Choroid plexus epithelial cell (primary cell): ENCODE measurements around the gene ACTR3.

Experiments
- DNase-seq: peaks from one replicate; pipeline ENCODE4 v3.0.0-alpha.2; 2010; ENCODE audit warnings: low read depth
- H3K4me3 ChIP-seq: 2 replicates; pipeline ENCODE4 v1.5.1; 2011; ENCODE audit warnings: low read depth, mild to moderate bottlenecking, control low read depth, low read length, moderate library complexity
- TF ChIP-seq, protein P1 (sequence below): conservative IDR thresholded peaks from 2 replicates; pipeline ENCODE4 v1.5.1; 2011; ENCODE audit warnings: low read depth, mild to moderate bottlenecking, control low read depth, inconsistent platforms, low read length, moderate library complexity

Gene ACTR3

DNA sequence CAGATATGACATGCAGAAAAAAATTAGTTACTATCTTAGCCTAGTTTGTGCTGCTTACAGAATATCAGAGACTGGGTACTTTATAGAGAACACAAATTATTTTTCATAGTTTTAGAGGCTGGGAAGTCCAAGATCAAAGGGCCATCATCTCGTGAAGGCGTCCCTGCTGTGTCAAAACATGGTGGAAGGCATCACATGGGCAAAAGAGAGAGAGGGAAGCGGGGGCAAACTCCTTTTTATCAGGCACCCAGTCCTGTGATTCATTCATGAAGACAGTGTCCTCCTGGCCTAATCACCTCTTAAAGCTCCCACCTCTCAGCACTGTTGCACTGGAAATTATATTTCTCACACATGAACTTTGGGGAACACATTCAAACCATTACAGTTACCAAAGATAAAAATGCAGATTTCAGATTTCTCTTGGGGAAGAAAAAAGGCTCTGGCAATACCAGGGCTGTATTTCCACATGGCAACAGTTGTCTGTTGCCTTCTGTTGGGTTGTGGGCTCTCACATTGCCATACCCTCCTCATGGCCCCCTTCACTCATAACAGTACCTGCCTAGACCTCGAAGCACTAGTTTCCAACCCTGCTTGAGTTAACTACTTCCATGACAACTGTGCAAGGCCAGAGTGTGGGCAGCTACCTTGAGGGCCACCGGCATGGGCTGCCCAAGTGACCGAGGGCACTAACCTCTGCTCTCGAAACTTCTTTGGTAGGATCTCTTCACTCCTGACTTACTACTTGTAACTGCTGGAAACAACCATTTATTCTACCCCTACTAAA lies 2.7 kb upstream of the ACTR3 start:
- no peak for DNase-seq
- TF ChIP-seq, protein P1, sequence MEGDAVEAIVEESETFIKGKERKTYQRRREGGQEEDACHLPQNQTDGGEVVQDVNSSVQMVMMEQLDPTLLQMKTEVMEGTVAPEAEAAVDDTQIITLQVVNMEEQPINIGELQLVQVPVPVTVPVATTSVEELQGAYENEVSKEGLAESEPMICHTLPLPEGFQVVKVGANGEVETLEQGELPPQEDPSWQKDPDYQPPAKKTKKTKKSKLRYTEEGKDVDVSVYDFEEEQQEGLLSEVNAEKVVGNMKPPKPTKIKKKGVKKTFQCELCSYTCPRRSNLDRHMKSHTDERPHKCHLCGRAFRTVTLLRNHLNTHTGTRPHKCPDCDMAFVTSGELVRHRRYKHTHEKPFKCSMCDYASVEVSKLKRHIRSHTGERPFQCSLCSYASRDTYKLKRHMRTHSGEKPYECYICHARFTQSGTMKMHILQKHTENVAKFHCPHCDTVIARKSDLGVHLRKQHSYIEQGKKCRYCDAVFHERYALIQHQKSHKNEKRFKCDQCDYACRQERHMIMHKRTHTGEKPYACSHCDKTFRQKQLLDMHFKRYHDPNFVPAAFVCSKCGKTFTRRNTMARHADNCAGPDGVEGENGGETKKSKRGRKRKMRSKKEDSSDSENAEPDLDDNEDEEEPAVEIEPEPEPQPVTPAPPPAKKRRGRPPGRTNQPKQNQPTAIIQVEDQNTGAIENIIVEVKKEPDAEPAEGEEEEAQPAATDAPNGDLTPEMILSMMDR, result no peak
- no peak overlapping the region for H3K4me3 ChIP-seq

DNA sequence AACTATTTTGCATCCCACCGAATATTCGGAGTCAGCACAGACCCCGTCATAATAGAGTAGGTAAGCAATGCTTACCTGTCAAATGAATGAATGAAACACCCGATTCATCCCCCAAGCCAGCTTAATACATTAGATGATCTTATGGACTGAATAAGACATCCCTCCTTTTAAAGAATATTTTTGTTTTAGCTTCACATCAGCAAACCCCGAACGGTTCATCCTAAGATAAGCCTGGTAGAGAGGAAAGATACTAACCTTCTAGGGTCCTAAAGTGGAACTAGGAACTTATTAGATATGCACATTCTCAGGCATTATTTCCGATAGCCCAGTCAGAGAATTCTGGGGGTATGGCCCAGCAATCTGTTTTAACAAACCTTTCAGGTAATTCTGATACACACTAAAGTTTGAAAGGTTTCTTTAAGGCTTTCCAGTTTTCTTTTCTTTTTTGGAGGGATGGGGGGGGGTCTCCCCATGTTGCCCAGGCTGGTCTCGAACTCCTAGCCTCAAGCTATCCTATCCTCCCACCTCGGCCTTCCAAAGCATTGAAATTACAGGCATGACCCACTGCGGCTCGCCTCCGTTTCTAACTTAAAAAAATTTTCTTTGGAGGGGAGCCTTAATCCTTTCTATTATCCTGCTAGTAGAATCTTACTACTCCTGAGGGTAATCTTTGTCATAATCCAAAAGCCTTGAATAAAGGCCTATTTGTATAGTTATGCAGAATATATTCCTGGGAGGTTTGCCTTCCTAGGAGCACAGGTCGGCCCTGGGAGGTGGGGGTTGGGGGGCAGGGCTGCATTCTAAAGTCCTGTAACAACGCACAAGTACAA lies 1.0 kb upstream of the ACTR3 start:
- DNase-seq, result no peak
- peak overlapping the region; percentile 70 for H3K4me3 ChIP-seq

DNA sequence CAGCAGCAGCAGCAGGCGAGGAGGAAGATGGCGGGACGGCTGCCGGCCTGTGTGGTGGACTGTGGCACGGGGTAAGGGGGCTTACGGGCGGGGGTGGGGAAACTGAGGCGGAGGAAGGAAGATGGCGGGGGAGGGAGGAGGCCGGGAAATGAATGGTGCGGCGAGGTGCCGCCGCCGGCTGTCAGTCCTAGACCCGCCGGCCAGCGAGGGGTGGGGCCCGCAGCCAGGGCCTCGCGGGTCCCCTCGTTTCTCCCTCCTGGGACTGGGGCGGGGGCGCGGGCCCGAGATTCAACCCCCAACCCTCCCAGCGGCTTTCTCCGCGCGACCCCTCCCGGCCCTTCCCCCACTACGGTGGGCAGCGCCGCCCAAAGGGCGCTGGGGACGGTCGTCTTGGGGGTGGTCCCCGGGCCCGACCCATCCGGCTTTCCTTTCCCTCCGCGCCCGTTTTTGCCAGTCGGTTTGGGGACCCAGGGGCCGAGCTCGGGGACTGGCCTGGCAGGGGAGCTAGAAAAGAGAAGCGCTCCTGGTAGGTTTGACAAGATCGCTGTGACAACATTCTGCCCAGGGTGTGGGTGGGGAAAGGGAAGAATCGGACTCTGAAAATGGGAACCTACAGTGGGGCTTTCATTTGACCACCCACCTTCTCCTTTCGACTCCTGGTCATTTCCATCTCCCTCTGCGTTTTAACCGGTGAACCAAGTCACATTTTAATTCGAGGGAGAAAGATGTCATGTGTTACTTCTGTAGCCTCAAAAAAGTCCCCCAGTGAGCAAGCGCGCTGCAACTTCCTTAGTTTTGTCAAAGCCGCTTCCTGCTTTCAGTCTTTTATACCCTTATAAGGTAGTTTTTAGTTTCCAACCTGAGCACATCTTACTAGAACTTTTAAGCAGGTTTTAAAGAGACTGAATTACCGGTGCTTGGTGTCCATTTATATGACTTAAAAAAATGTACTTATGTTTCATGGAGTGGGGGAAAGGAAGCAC lies 655 bp downstream of the ACTR3 start:
- TF ChIP-seq, protein P1, result no peak
- DNase-seq, result peak; percentile 91

More for the DNA sequence above, 1.0 kb upstream of the ACTR3 start:
- TF ChIP-seq, protein P1, result no peak

DNA sequence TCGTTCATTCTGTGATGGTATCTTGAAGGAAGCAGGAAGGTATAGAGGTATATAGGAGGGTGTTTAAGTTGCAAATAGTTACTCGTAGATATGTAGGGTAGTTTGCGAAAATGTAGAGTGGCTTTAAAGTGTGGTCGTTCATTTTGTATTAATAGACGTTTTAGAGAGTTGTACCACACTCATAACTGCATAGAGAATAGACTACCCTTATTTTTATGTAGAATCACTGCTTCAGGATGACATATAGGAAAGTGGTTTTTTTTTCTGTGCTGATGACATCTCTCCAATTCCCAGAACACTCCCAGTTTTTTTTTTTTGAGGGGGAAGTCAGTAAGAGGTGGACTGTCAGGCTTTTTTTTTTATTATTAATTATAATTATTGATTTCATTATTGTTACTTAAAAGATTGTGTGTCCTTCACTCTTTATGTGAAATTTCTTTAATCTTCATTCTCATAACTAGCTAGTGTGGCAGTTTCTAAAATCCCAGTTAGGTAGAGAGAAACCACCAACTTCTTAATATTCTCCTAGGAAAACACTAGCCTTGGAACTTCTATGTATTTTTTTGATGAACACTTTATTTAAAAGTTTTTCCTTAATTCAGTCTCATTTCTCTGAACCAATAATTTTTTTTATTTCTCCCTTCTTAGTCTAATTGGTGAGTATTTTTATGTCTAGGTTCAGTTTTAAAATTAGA lies 1.5 kb downstream of the ACTR3 start:
- H3K4me3 ChIP-seq, result peak overlapping the region; percentile 97
- TF ChIP-seq, protein P1, result no peak
- DNase-seq, result no peak

More for the DNA sequence above, 655 bp downstream of the ACTR3 start:
- H3K4me3 ChIP-seq, result peak overlapping the region; percentile 97

DNA sequence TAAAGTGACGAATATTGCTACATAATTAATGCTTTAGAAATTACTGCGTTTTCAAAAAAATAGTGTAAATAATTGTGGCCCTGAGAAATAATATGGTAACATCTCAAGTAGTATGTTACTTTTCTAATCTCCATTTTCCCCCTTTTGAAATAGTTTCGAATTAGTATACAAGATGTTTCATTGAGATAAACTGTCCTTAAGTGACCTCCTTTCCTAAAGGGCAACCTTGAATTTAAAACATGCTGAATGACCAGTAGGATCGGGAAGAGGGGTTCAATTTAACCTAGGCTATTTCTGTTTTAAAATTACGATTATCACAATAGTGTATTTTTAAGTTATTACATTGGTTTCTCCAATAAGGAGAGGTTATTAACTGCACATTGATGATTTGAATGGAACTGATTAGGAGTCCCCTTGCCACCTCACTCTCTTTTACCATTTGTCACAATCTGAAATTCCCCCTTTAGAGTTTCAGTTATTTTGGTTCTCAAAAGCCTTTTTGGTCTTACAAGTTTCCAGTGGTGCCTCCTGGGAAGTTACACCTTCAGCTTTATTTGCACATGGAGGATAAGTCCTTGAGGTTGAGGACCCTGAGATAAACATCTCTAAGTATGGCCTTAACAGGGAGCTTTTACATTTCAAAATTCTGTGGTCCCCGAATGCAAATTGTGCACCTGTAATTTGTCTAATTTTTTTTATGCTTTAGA lies 2.3 kb downstream of the ACTR3 start:
- peak overlapping the region; percentile 97 for H3K4me3 ChIP-seq
- TF ChIP-seq, protein P1, result no peak
- no peak for DNase-seq
